ENCODE data around the gene RNF114. TPM values are rescaled to one million over a fixed set of nuclear protein-coding genes. Genes with fewer than 3 reads are reported as not detected.

The RNF114 gene
- total and polyA plus RNA-seq, 10 of the 15 experiments (the other 5 are each of a cell fraction or from before 2014, with no cell fraction given), result 28.0 to 82.3 (median 47.2) TPM

GRCh38 chr20:49986049-49986448 lies 49.9 kb downstream of the RNF114 start (continued):
- no peak for TF ChIP-seq CHD2 (IDR thresholded peaks at IDR 0.05; ENCODE audit: borderline replicate concordance, low read depth, low read length)

GRCh38 chr20:49987015-49987867 lies 51.0 kb downstream of the RNF114 start:
- no peak overlapping the region for H3K27ac ChIP-seq (ENCODE audit: control insufficient read depth, insufficient read depth)
- no peaks in the 10 kb centered on the region for H3K79me2 ChIP-seq (ENCODE audit: control insufficient read depth, insufficient read depth, low read length)
- intact Hi-C loops (cut with micrococcal nuclease; ENCODE audit: unreplicated experiment), result no loop called here
- ATAC-seq (no peak), DNase-seq (ENCODE audit: low read depth, low spot score) (no peak), FAIRE-seq (no peak)
- H3K4me3 ChIP-seq, result no peak overlapping the region
- no peaks in the 10 kb centered on the region for H3K9me3 ChIP-seq (replicated peaks; ENCODE audit: control insufficient read depth, insufficient read depth, low read length)
- H3K4me2 ChIP-seq (ENCODE audit: control insufficient read depth, insufficient read depth), result no peak overlapping the region
- no peak overlapping the region for H3K9ac ChIP-seq (ENCODE audit: control insufficient read depth, insufficient read depth, low read length)
- ChIA-PET CTCF (interaction anchor here (0.9 to 2.6 kb wide), 3 partner anchors 23 to 133 kb away, joined by 3 to 18 read pairs (median 3); no protein-coding TSS in a partner anchor), SMC1A (ENCODE audit: uncharacterized antibody, unreplicated experiment) (interaction anchor here (0.7 to 1.4 kb wide), 3 partner anchors 52 to 84 kb away, joined by 3 to 5 read pairs (median 3); no protein-coding TSS in a partner anchor), RAD21 (ENCODE audit: unreplicated experiment) (interaction anchor here (0.8 to 1.7 kb wide), 3 partner anchors 83 to 85 kb away, joined by 4 to 9 read pairs (median 4); no protein-coding TSS in a partner anchor), POLR2A (interaction anchor here (0.6 kb wide), 1 partner anchor 8 kb away, joined by 4 read pairs; no protein-coding TSS in a partner anchor)
- BruUV-seq (replicated peaks), result no TSS peak
- H3K36me3 ChIP-seq (ENCODE audit: control insufficient read depth in 2 of 2, insufficient read depth in 2 of 2, low read length in 1 of 2), result no peaks in the 10 kb centered on the region
- no peaks in the 10 kb centered on the region for H3K27me3 ChIP-seq (replicated peaks in 1 of 2; ENCODE audit: control insufficient read depth in 2 of 2, insufficient read depth in 2 of 2, low read length in 1 of 2)
- WGBS (ENCODE audit: insufficient coverage, insufficient replicate concordance, low lambda C conversion rate, missing lambda C conversion rate), result 52% methylated on average over 15 of the region's 15 CpGs
- H3K4me1 ChIP-seq (ENCODE audit: control insufficient read depth, insufficient read depth, low read length), result no peaks in the 10 kb centered on the region; the same call in 1 of the 2 replicates
- no peaks in the 10 kb centered on the region for H4K20me1 ChIP-seq (ENCODE audit: control insufficient read depth, insufficient read depth)
- H2AFZ ChIP-seq (ENCODE audit: control insufficient read depth, low read depth, low read length), result no peak overlapping the region
- in situ Hi-C loops (cut with MboI), result no loop called here
- no peak for TF ChIP-seq TCF7 (IDR thresholded peaks at IDR 0.05; ENCODE audit: borderline replicate concordance)
- no peak for TF ChIP-seq EGR1 (IDR thresholded peaks at IDR 0.05; ENCODE audit: borderline replicate concordance in 1 of 2, low read depth in 2 of 2, low read length in 2 of 2)
- TF ChIP-seq ZBTB4 (CRISPR knock-in tag; IDR thresholded peaks at IDR 0.05), result no peak
- TF ChIP-seq MEF2A (IDR thresholded peaks at IDR 0.05; ENCODE audit: insufficient read depth, low read depth, low read length), result no peak
- TF ChIP-seq SRF (IDR thresholded peaks at IDR 0.05; ENCODE audit: low read depth in 2 of 2, low read length in 2 of 2), result no peak
- no peak for TF ChIP-seq TCF3 (IDR thresholded peaks at IDR 0.05; ENCODE audit: borderline replicate concordance, insufficient read depth, low read depth, low read length)
- no peak for TF ChIP-seq RELA (IDR thresholded peaks at IDR 0.05; ENCODE audit: borderline replicate concordance, partially characterized antibody)
- TF ChIP-seq SMAD5 (IDR thresholded peaks at IDR 0.05; ENCODE audit: low read depth), result no peak
- TF ChIP-seq MAX (IDR thresholded peaks at IDR 0.05; ENCODE audit: low read depth, low read length), result no peak
- no peak for TF ChIP-seq BHLHE40 (IDR thresholded peaks at IDR 0.05; ENCODE audit: borderline replicate concordance in 1 of 2, low read depth in 2 of 2, low read length in 1 of 2)
- TF ChIP-seq RFX5 (IDR thresholded peaks at IDR 0.05; ENCODE audit: low read depth, low read length), result no peak
- no peak for TF ChIP-seq SP1 (IDR thresholded peaks at IDR 0.05; ENCODE audit: low read depth, low read length)
- TF ChIP-seq TAF1 (IDR thresholded peaks at IDR 0.05; ENCODE audit: borderline replicate concordance, low read depth, low read length), result no peak
- no peak for TF ChIP-seq HDAC6 (IDR thresholded peaks at IDR 0.05; ENCODE audit: unreplicated experiment)
- TF ChIP-seq SREBF2 (IDR thresholded peaks at IDR 0.05; ENCODE audit: low read length), result no peak
- no peak for TF ChIP-seq STAT1 (conservative IDR thresholded peaks at IDR 0.05)
- no peak for TF ChIP-seq NR2C2 (IDR thresholded peaks at IDR 0.05; ENCODE audit: borderline replicate concordance, control insufficient read depth, insufficient read length, low read depth)
- TF ChIP-seq MYC (IDR thresholded peaks at IDR 0.05; ENCODE audit: insufficient read depth, insufficient read length, insufficient replicate concordance, low read length, severe bottlenecking), result no peak

Measured in GM12878 (cell line).